GM12801 (cell line): ENCODE measurements around the gene ASTL.

Source experiments
- TF ChIP-seq, protein P1 (sequence below): IDR thresholded peaks from one replicate; pipeline ENCODE4 v1.5.1; 2011; ENCODE audit warnings: control low read depth; ENCODE audit not compliant: insufficient read length; ENCODE audit errors: extremely low read depth

The ASTL gene

DNA sequence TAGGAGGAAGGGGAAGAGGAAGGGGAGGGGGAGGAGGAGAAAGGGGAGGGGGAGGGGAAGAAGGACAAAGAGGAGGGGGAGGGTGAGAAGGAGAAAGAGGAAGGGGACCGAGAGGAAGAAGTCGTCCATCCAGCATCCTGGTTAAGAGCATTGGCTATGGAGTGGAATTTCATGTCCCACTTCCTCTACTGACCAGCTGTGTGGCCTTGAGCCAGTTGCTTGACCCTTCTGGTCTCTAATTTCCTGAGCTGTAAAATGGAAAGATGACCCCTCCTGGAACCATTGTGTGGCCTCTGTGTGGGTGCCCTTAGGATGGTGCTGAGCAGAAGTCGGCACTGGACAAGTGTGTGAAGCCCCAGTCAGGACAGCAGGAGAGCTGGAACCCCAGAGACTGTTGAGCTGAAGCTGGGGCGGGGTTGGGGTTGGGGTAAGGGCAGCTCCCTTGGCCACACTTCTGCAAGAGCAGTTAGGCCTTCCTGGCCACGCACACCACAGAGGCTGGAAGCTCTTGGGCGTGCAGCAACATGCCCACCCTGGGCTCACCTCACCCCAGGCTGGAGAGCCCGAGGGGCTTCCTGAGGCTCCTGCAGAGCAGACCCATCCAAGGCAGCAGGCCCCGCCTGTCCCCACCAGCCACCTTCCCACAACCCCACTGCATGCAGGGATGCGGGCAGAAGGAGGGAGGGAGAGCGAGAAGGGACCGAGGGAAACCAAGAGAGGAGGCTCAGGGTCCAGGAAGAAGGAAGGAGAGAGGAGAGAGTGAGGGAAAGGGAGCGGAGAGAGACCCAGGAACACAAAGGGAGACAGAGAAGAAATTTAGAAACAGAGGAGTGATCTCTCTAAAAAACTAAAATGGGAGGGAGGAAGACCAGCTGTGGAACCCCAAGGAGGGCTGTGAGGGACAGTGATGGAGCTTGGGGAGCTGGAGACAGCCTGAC, 38.2 kb downstream of the ASTL start:
- TF ChIP-seq, protein P1, sequence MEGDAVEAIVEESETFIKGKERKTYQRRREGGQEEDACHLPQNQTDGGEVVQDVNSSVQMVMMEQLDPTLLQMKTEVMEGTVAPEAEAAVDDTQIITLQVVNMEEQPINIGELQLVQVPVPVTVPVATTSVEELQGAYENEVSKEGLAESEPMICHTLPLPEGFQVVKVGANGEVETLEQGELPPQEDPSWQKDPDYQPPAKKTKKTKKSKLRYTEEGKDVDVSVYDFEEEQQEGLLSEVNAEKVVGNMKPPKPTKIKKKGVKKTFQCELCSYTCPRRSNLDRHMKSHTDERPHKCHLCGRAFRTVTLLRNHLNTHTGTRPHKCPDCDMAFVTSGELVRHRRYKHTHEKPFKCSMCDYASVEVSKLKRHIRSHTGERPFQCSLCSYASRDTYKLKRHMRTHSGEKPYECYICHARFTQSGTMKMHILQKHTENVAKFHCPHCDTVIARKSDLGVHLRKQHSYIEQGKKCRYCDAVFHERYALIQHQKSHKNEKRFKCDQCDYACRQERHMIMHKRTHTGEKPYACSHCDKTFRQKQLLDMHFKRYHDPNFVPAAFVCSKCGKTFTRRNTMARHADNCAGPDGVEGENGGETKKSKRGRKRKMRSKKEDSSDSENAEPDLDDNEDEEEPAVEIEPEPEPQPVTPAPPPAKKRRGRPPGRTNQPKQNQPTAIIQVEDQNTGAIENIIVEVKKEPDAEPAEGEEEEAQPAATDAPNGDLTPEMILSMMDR: no peak

DNA sequence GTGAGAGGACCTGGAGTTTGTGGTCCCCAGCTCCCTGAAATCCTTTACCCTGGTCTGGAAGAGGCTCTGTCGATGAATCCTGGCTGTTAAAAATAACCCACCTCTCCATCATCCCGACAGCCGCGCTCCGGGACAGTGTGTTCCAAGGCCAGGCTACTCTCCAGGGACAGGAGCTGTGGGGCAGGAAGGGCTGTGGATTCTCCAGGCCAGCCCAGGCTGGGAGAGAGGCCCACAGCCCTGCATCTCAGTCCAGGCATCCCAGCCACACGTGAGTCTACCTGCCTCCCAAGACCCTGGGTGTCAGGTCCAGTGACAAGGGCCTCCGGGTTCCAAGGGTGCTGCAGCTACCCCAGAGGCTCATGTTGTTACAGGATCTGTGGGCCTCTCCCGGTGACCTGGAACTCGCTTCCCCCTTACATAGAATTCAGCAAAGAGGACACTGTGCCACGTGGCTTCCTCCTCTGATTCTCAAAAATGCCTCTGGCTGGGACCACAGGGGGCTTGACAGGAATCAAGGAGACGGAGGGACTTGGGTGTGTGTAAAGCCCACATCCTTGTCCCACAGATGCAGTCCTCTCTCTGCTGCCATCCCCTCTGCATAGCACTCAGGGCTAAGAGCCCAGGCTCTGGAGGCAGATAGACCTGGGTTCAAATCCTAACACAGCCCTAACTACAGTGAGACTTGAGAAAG, 39.3 kb downstream of the ASTL start:
- TF ChIP-seq, protein P1: no peak

DNA sequence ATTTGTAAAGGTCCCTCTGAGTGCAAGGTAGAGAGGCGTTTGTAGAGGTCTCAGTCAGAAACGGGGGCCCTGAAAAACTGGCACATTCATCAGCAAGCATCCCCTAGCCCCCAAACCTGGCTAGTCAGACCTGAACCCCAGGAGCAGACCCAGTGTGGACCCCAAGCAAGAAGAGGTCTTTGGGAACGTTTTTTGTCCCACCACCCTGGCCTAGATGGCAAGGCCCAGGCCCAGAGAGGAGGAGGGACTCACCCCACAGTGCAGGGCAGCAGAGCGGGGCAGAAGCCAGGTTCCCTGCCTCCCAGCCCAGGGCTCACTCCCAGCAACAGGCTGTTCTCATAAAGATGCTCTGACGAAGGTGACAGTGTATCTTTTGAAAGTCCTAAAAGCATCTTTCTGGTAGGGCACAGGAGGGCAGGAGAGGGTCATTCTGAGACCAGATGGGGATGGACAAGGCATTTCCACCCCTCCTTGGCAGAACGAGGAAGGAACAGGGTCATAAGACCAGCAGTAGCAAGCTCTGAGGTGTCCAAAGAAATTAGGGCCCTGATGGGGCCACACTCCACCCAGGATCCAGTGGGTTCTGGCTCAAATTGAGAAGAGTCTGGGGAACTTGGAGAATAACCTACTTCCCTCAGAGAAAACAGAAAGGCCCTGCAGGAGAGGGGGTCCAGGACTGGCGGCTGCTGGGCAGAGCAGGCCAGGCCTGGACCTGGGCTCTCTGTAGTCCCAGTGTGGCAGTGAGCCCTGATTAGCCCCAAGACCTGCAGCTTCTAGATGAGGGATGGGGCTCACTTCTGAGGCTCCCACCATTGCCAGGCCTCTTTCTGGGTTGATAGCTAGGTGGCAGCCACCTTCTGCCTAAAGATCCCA, 40.1 kb downstream of the ASTL start:
- TF ChIP-seq, protein P1: no peak

DNA sequence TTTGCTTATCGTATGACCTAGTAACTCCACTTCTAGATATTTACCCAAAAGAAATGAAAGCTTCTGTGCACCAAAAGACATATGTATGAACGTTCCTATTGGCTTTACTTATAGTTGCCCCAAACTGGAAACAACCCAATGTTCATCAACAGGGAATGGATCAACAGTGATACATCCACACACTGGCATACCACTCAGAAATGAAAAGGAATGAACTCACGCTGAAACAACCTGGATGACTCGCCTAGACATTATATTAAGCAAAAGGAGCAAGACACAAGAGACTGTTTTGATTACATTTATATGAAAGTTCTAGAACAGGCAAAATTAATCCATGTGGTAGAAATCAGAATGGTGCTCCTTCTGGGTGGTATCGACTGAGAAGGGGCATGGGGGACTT, 40.9 kb downstream of the ASTL start:
- TF ChIP-seq, protein P1: no peak

DNA sequence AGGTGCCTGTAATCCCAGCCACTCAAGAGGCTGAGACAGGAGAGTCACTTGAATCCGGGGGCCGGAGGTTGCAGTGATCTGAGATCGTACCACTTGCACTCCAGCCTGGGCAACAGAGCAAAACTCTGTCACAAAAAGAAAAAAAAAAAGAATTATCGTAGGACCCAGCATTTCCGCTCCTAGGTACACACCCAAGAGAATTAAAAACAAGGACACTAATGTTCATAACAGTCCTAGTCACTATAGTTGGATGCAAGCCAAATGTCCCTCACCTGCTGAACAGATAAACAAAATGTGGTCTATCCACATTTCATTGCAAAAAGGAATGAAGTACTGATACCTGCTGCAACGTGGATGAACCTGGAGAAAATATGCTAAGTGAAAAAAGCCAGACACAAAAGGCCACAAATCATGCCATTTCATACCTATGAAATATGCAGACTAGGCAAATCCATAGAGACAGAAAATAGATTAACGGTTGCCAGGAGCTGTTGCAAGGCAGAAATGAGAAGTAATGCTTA, 43.1 kb downstream of the ASTL start:
- TF ChIP-seq, protein P1: no peak

DNA sequence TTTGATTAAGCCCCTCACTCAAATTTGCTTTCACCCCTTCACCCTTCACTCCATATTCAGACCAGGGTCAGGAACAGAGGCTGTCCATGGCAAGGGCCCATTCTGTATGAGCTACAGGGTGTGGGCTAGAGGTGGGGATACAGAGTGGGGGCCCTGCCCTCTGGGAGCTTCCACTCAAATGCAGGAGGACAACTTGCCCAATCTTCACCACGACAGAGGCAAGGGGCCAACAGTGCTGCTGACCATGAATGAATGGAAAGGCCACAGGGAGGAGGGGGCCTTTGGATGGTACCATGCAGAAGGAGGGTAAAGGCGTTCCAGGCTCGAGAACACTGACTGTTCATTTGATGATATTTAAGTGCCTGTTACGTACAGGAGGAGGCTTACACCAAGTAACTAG, 44.8 kb downstream of the ASTL start:
- TF ChIP-seq, protein P1: no peak
